GM18873 (cell line): Measurements from ENCODE around the gene NBEA.
"Not testable (repeated sequence)": the region's sequence is repeated elsewhere in the genome, so short reads cannot be mapped to it uniquely, and the experiment has no call there.

Experiments used
- ATAC-seq: cut with Tn5 transposase; IDR thresholded peaks from one replicate; pipeline ENCODE4 v1.9.1; 2021; ENCODE audit warnings: mild to moderate bottlenecking, moderate library complexity, moderate number of reproducible peaks; ENCODE audit not compliant: unreplicated experiment, low FRiP score

Gene NBEA, protein sequence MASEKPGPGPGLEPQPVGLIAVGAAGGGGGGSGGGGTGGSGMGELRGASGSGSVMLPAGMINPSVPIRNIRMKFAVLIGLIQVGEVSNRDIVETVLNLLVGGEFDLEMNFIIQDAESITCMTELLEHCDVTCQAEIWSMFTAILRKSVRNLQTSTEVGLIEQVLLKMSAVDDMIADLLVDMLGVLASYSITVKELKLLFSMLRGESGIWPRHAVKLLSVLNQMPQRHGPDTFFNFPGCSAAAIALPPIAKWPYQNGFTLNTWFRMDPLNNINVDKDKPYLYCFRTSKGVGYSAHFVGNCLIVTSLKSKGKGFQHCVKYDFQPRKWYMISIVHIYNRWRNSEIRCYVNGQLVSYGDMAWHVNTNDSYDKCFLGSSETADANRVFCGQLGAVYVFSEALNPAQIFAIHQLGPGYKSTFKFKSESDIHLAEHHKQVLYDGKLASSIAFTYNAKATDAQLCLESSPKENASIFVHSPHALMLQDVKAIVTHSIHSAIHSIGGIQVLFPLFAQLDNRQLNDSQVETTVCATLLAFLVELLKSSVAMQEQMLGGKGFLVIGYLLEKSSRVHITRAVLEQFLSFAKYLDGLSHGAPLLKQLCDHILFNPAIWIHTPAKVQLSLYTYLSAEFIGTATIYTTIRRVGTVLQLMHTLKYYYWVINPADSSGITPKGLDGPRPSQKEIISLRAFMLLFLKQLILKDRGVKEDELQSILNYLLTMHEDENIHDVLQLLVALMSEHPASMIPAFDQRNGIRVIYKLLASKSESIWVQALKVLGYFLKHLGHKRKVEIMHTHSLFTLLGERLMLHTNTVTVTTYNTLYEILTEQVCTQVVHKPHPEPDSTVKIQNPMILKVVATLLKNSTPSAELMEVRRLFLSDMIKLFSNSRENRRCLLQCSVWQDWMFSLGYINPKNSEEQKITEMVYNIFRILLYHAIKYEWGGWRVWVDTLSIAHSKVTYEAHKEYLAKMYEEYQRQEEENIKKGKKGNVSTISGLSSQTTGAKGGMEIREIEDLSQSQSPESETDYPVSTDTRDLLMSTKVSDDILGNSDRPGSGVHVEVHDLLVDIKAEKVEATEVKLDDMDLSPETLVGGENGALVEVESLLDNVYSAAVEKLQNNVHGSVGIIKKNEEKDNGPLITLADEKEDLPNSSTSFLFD (N-terminal part only)

DNA sequence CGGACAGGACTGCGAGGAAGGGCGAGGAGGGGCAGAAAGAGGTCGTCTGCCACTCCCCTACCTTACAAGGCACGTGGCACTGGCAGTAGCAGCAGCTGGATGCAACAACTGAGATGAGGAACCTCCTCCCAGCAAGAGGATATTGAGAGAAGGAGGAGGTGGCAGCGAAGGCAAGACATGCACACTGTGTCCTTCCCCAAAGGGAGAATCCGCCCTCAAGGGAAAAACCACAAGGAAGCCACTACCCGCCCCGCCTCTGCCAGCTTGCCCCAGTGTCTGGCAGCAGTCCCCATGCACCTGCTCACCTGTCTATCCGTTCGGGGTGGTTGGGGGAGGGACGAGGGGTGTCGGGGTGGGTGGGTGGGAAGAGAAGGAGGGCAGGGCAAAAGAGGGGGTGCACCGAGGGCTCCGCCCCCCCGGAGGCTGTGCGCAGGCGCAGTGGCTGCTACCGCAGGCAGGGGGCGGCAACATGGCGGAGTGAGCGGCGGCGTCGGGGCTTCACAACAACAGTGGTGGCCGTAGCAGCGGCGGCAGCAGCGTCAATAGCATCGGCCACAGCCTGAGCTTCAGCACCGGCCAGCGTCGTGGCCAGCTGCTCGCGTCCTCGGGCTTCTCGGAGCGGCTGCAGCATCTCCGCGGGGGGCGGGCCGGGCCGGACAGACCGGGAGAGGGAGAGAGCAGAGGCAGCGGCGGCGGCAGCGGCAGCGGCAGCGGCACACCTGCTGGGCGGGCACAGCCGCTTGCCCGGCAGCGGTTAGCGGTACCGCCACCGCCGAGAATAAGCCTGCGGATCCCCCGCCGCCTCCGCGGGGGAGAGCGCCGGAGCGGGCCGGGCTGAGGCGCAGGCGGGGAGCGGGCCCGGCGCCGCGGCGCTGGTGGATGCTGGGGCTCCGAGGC, at the start of gene NBEA:
NBEA (plus strand) TSS at position 436 of the 897 bp plus-strand sequence. CDS start 551 bp downstream, outside the sequence.
- peak; percentile 73 for ATAC-seq

DNA sequence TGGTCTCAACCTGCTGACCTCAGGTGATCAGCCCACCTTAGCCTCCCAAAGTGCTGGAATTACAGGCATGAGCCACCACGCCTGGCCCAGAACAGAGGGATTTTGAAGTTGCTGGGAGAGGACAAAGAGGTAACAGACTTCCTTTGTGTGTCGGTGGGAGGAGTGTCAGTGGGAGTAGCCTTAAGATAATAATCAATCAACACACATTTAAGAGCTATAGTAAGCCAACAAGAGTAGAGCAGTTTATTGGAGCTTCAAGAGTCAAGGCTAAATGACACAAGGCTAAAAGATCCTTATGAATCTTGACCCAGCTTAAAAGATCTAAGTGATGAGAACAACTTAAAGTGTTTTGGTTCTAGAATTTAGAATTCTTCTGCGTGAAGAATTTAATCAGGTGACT, 47.3 kb upstream of the NBEA start:
- no peak for ATAC-seq

DNA sequence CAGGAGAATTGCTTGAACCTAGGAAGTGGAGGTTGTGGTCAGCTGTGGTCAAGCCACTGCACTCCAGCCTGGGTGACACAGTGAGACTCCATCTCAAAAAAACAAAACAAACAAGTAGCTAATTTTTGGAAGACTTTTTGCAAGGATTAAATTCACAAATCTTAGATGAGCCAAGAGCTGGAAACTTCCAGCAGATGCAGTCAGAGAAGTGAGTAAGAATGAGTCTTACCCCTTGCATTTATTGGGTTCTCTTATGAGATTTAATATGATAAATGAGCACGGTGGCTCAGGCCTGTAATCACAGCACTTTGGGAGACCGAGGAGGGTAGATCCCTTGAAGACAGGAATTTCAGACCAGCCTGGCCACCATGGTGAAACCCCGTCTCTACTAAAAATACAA, 44.9 kb upstream of the NBEA start:
- no peak for ATAC-seq

DNA sequence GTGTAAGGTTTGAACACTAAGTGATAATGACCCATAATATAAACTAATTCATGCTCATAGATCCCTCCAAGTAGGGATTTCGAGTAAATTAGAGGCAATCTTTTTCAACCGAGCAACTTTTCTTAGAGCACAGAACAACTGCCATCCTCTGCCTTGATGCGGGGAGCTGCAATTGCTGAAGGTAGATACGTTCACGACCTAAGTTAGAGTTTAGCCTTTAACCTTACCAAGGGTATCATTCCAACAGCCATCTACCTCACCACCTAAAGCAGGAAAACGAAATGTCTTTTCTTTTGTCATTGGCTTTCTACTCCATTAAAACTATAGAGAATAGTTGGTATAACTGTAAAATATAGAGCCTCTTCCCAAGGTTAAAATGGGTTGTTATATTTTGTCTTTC, 42.2 kb upstream of the NBEA start:
- ATAC-seq = no peak

DNA sequence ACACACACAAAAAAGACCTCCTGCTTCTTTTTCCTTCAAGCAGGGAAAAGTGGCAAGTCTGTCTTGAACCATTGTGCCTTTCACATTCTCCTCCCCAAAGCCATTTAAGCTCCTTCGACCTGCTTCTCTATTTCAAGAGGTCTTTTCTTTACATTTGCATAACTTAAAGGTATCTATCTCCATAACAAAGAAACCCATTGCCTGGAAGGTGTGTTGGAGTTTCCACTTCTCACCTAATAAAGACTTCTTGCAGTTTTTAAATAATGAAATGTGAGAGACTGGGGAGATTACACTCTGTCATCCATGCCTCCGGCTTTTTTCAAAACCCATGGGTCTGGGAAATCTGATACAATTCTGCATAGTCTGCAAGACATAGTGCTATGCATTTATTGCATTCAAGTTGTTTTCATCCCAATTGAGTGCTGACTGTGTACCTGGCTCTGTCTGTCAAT, 41.8 kb upstream of the NBEA start:
- no peak for ATAC-seq

DNA sequence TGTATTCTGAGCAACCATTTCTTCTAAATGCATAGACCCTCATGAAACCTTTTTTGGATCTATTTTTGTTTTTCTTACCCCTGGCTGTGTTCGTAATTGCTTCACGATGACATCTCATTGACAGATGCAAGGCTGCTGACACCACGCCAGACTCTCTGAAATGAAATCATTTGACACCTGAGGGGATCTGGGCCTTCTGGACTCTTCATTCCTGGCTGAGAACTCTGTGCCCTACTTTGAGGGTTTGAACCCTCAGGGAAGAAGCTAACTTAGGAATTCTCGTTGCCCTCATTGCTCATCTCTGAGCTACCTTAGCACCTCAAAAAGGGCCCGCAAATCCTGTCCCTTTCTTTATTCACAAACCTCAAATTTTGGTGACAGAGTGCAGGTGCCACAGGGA, 40.5 kb upstream of the NBEA start:
- ATAC-seq = no peak

DNA sequence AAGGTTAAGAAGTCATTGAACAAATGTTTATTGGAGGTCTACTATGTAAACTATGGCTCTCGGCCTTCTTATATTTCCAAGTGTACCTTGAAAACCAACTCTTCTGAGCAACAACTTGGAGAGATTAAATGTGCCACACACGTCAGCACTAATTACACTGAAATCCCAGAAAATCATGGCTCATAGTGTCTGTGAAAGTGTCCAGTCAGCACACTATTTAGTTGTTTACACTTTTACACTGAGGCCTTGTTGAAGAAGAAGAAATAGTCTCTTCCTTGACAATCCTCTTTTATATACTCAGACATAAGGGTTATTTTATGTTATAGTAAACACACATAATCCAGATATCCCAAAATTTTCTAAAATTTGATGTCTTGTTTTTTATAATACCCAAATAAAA, 30.9 kb upstream of the NBEA start:
- ATAC-seq = no peak

DNA sequence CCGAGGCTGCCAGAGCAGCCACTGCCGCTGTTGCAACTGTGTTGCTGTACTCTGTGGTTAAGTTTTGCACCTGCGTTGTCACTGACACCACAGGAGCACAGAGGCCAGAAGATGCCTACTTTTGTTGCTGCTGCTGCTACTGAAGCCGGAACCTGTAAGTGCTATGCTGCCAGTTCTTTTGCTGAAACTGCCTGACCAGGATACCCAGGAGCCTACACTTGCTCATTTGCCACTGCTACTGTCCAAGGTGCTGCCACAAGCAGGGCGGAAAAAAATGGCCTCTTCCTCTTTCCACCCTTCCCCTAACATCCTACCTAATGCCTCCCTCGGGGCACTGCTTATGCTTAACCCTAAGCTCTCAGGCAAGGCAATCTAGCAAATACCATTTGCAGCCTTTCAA, 29.0 kb upstream of the NBEA start:
- no peak for ATAC-seq

DNA sequence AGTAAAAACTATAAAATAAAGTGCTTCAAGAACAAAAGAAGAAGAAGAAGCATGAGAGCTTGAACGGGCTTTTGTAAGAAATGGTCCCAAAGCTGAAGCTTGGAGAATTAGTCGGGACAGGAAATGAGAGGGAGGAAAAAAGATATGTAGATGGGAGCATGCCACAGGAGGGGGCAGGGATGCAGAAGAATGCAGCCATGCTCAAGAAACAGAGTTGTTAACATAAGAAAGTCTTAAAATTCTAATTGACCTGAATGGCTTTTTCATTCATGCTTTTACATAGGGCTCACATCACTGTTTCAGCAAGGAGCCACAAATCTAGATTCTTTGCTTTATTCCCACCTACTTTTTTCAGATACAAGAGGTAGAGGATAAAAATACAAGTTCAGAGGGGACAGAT, 27.7 kb upstream of the NBEA start:
- no peak for ATAC-seq

DNA sequence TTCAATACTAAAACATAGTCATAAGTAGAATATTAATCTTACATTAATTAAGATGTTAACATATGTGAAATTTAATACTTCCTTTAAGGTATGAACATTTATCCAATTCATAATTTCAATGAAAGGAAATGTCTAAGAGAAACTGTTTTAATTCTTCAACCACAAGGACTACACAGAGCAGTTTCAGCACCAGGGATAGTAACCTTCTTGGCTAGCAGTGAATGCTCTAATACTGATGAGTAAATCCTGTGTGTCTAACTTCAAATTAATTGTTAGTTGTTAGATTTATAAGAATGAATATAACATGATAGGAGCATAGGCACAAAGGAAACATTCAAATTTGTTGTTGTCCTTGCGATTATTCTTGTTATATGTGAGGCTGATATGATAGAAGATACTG, 15.6 kb upstream of the NBEA start:
- no peak for ATAC-seq

DNA sequence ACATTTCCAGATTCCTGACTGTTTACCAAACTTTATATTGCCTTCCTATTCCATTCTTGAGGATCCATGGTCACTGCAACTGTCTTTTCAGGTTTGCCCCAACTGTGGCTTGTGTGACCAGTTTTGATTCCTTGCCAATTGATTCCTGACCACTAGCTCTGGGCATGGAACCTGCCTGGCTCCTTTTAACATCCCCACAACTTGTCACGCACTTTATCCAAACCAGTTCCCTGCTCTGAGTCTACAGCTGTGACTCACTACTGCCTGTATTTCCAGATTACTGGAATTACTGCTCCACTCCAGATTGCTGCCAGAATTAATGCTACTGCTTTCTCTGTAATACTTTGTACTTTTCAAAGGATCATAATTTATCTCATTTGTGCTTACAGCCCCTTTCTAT, 13.4 kb upstream of the NBEA start:
- ATAC-seq = not testable (repeated sequence)

DNA sequence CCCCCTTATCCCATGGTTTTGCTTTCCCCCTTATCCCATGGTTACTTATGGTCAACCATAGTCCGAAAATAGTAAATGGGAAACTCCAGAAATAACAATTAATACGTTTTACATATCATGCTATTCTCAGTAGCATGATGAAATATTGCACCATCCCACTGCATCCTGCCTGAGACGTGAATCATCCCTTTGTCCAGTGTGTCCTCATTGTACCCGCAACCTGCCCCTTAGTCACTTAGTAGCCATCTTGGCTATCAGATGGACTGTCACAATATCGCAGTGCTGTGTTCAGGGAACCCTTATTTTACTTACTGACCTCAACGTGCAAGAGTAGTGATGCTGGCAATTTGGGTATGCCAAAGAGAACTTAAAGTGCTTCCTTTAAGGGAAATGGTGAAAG, 10.5 kb upstream of the NBEA start:
- no peak for ATAC-seq

DNA sequence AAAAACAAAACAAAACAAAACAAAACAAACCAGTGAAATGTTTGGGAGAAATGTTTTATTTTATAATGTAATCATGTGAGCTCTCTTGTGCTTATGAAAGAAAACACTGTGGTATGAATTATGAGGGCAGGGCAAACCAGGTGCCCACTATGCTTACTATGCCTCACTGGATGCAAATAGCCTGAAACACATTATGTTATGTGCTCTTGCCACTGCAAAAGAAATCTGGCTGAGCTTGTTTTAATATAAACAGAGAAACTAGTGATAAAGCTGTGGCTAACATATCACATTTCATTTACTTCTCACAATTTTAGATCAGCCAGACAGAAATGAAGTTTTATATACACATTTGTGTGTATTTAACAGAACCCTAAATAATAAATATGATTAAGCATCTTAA, 8.7 kb upstream of the NBEA start:
- ATAC-seq = no peak

DNA sequence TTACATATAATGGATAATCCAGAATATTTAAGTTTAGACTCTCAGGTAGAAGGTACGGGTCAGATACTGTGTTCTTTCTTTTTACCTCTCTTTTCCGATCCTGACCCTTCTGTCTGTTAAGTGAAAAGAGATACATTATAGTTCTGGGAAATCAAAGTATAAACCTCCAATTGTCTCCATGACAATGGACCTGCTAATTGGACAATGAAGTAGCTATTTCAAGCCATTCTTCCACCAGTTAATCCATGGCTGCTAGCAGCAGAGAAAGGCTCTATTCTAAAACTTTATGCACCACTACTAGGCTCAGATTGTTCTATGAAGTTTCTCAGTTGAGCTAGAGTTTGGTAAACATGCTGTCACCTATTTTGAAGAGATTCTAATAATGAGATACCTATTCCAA, 8.3 kb upstream of the NBEA start:
- no peak for ATAC-seq

DNA sequence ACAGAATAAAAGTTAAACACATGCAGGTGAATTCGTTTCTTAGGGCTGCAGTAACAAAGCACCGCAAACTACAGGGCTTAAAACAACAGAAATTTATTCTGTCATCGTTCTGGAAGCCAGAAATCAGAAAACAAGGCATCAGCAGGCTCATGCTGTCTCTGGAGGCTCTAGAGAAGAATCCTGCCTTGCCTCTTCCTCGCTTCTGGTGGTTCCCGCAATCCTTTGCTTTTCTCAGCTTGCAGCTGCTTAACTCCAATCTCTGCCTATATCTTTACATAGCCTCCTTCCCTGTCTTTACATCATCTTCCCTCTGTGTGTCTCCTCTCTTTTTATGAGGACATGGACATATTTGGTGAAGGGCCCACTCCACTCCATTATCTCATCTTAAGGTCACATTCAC, 6.2 kb upstream of the NBEA start:
- no peak for ATAC-seq

DNA sequence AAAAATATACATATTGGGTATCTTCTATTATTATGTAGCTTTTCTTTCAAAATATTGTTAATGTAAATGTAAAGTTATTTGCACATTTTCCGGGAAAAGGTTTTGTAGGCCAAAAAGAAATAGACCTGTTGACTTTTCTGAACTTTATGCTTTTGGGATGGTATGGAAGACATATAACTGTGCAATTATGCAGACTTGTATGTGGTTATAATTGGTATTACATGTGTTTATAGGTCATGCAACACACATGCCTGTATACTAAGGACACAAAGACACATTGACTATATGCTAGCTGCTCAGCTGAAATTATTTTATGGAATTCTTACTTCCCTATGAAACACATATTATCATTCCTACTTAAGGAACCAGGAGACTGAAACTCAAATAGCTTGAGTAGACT, 2.3 kb upstream of the NBEA start:
- ATAC-seq = no peak

DNA sequence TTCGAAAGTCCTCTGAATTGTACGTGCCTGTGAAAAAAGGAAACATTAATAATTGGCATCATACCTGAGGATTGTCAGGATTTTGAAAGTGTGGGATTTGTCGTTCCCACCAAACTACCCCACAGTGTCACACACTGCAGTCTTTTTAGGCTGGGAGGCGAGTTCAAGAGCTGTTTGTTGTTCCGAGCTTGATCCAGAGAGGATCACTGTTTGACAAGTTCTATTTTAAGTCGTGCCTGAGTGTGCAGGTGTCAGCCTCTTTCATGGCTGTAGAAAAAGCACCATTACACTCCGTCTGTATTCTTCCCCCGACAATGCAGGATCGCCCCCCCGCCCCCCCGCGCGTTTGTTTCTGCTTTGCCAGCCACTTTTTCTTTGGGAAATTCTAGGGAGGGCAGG, 635 bp upstream of the NBEA start:
- ATAC-seq = no peak

DNA sequence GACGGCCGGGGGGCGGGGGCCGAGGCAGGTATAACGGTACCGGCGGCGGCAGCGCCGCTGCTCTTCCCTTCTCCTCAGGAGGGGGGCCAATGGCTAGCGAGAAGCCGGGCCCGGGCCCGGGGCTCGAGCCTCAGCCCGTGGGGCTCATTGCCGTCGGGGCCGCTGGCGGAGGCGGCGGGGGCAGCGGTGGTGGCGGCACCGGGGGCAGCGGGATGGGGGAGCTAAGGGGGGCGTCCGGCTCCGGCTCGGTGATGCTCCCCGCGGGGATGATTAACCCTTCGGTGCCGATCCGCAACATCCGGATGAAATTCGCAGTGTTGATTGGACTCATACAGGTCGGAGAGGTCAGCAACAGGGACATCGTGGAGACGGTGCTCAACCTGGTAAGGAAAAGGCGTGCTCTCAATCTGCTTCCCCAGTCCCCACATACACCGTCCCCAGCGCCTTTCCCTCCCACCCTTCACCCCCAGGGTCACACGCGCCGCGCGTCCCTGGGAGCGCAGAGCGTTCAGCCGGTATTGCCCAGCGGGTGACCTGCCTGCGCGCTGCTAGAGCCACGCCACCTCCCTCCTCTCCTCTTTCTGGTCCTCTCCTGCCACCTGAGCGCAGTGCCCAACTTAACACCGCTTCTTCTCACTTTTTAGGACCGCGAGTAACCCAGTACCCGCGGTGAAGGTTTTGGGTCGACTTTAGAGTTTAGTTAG, 814 bp downstream of the NBEA start:
- ATAC-seq = peak; percentile 10

DNA sequence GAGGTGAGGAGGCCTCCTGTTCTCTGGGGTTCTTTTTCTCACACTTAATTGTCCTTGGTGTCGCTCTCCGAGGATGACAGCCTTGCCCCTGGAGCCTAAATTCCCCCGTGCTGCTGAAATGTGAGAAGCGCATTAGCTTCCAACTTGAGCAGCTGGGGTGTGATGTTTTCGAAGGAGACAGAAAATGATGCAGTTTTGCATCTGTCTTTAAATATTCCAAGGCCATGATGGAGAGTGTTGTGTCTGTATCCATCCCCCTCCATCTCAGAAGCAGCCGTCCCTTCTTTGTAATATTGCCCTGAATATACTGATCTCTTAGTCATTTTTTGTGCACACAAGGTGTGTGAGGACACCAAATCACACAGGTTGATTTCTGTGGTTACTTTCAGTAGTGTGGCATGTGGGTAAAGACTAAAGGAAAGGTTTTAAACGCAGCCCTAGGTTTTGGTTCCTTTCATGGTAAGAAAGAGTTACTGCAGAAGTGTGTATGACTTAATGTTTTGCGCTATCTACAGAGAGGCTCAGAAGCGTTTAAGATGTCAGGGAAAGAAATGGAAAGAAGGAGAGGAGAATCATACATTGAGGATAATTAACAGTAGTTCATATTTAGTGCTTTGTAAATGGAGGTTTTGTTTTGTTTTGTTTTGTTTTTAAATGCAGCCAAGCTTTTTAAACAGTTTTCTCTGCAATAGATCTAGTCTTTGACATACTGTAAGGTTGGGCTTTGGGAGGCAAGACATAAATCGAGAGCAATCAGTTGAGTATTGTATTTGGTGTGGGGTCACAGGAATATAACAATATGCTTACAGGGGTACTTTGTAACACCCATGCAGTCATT, 1.6 kb downstream of the NBEA start:
- ATAC-seq = no peak
